Effector memory CD8-positive, alpha-beta T cell (primary cell): Measurements from ENCODE around the gene PNKP.

Experiments used
- ATAC-seq: fragments of 150-1000 bp; cut with Tn5 transposase; replicated peaks from 2 replicates; pipeline ENCODE4 v1.10.0; 2021; ENCODE audit warnings: mild to moderate bottlenecking, moderate library complexity
- DNase-seq, 3 experiments: peaks; one replicate each; pipeline ENCODE4 v3.0.0; 2021
- H3K27ac Mint-ChIP-seq, 2 donors: one replicate each; pipeline ENCODE4 v1.8.0; 2022; ENCODE audit warnings: mild to moderate bottlenecking in 2 of 2, mixed read lengths in 2 of 2, moderate library complexity in 2 of 2
- H3K27me3 Mint-ChIP-seq, 2 donors: one replicate each; pipeline ENCODE4 v1.8.0; 2022; ENCODE audit warnings: mixed read lengths in 2 of 2
- H3K36me3 Mint-ChIP-seq: one replicate; pipeline ENCODE4 v1.8.0; 2022; ENCODE audit warnings: mild to moderate bottlenecking, moderate library complexity, mixed read lengths; ENCODE audit not compliant: insufficient read depth
- H3K4me1 Mint-ChIP-seq, 2 donors: one replicate each; pipeline ENCODE4 v1.8.0; 2022; ENCODE audit warnings: low read depth in 2 of 2, mixed read lengths in 2 of 2
- H3K4me3 Mint-ChIP-seq, 2 donors: one replicate each; pipeline ENCODE4 v1.8.0; 2022; ENCODE audit warnings: mild to moderate bottlenecking in 2 of 2, mixed read lengths in 2 of 2, moderate library complexity in 2 of 2
- H3K9me3 Mint-ChIP-seq, 2 donors: one replicate each; pipeline ENCODE4 v1.8.0; 2022; ENCODE audit warnings: mixed read lengths in 2 of 2

The PNKP gene

GRCh38 chr19:49855676-49856573 is 11.5 kb downstream of the PNKP start:
- peak overlapping the region in 1 of 2 donors; percentile 73 for H3K27ac Mint-ChIP-seq
- DNase-seq = no peak
- no peak for ATAC-seq
- H3K27me3 Mint-ChIP-seq = no peaks in the 10 kb centered on the region
- peaks cover 35% of the 10 kb centered on the region for H3K36me3 Mint-ChIP-seq
- peaks cover 16 to 17% of the 10 kb centered on the region in 2 donors for H3K4me1 Mint-ChIP-seq
- no peak overlapping the region for H3K4me3 Mint-ChIP-seq
- H3K9me3 Mint-ChIP-seq = no peaks in the 10 kb centered on the region

GRCh38 chr19:49855277-49855675 is 12.1 kb downstream of the PNKP start:
- no peak overlapping the region for H3K4me3 Mint-ChIP-seq
- no peaks in the 10 kb centered on the region for H3K27me3 Mint-ChIP-seq
- ATAC-seq (no peak), DNase-seq (no peak)
- peak overlapping the region in 1 of 2 donors; percentile 73 for H3K27ac Mint-ChIP-seq
- H3K9me3 Mint-ChIP-seq = no peaks in the 10 kb centered on the region
- peaks cover 16 to 19% of the 10 kb centered on the region in 2 donors for H3K4me1 Mint-ChIP-seq
- H3K36me3 Mint-ChIP-seq = peaks cover 35% of the 10 kb centered on the region

- H3K9me3 Mint-ChIP-seq = no peaks in the 10 kb centered on the region
These were observed 12.8 kb downstream of the PNKP start for GRCh38 chr19:49854378-49855263.

GRCh38 chr19:49853852-49854377 is 13.5 kb downstream of the PNKP start:
- no peak for ATAC-seq
- H3K4me1 Mint-ChIP-seq = peaks cover 27% of the 10 kb centered on the region in 2 donors
- peak overlapping the region in 1 of 2 donors; percentile 12 for H3K27ac Mint-ChIP-seq
- H3K9me3 Mint-ChIP-seq = no peaks in the 10 kb centered on the region
- no peaks in the 10 kb centered on the region for H3K27me3 Mint-ChIP-seq
- no peak for DNase-seq
- no peak overlapping the region for H3K4me3 Mint-ChIP-seq
- peaks cover 30% of the 10 kb centered on the region for H3K36me3 Mint-ChIP-seq

More at GRCh38 chr19:49854378-49855263, 12.8 kb downstream of the PNKP start:
- ATAC-seq (no peak), DNase-seq (no peak)
- peaks cover 22 to 23% of the 10 kb centered on the region in 2 donors for H3K4me1 Mint-ChIP-seq
- no peaks in the 10 kb centered on the region for H3K27me3 Mint-ChIP-seq
- peak overlapping the region in 1 of 2 donors; percentile 73 for H3K27ac Mint-ChIP-seq
- H3K4me3 Mint-ChIP-seq = no peak overlapping the region
- peaks cover 32% of the 10 kb centered on the region for H3K36me3 Mint-ChIP-seq

GRCh38 chr19:49852631-49853126 is 14.7 kb downstream of the PNKP start:
- peak overlapping the region; percentile 78 to 83 for H3K4me3 Mint-ChIP-seq
- no peaks in the 10 kb centered on the region for H3K27me3 Mint-ChIP-seq
- peaks cover 22% of the 10 kb centered on the region for H3K36me3 Mint-ChIP-seq
- peak overlapping the region; percentile 55 to 56 for H3K27ac Mint-ChIP-seq
- H3K4me1 Mint-ChIP-seq = peaks cover 34 to 38% of the 10 kb centered on the region in 2 donors
- ATAC-seq = no peak
- no peak for DNase-seq
- H3K9me3 Mint-ChIP-seq = no peaks in the 10 kb centered on the region

GRCh38 chr19:49851456-49852259 is 15.7 kb downstream of the PNKP start:
- Mint-ChIP-seq H3K27me3 (no peaks in the 10 kb centered on the region), H3K4me3 (peak overlapping the region; percentile 78 to 83), H3K4me1 (peaks cover 34 to 38% of the 10 kb centered on the region in 2 donors), H3K27ac (peak overlapping the region in 1 of 2 donors; percentile 55), H3K36me3 (peaks cover 19% of the 10 kb centered on the region), H3K9me3 (no peaks in the 10 kb centered on the region)
- ATAC-seq (no peak), DNase-seq (no peak)

GRCh38 chr19:49850487-49851342 is 16.7 kb downstream of the PNKP start, which contains the start of gene PTOV1:
PTOV1 (plus strand) TSS chr19:49851159.
- ATAC-seq (peak; percentile 86), DNase-seq (peak; percentile 88 to 91 (median 89))
- peaks cover 34 to 38% of the 10 kb centered on the region in 2 donors for H3K4me1 Mint-ChIP-seq

GRCh38 chr19:49850221-49850486 is 17.2 kb downstream of the PNKP start:
- DNase-seq (no peak), ATAC-seq (no peak)
- peaks cover 12% of the 10 kb centered on the region for H3K36me3 Mint-ChIP-seq
- H3K4me1 Mint-ChIP-seq = peaks cover 34 to 35% of the 10 kb centered on the region in 2 donors
- no peaks in the 10 kb centered on the region for H3K27me3 Mint-ChIP-seq
- peak overlapping the region; percentile 87 to 89 for H3K4me3 Mint-ChIP-seq
- H3K9me3 Mint-ChIP-seq = no peaks in the 10 kb centered on the region
- H3K27ac Mint-ChIP-seq = peak overlapping the region; percentile 94 to 96

More at GRCh38 chr19:49850487-49851342, 16.7 kb downstream of the PNKP start, which contains the start of gene PTOV1:
- Mint-ChIP-seq H3K4me3 (peak within 1 kb of the TSS; percentile 87 to 89), H3K36me3 (peaks cover 17% of the 10 kb centered on the region), H3K27me3 (no peaks in the 10 kb centered on the region), H3K9me3 (no peaks in the 10 kb centered on the region), H3K27ac (peak within 1 kb of the TSS; percentile 94 to 96)

GRCh38 chr19:49849433-49850220 is 17.7 kb downstream of the PNKP start:
- H3K27ac Mint-ChIP-seq = peak overlapping the region; percentile 94 to 96
- DNase-seq (no peak), ATAC-seq (no peak)
- peaks cover 10% of the 10 kb centered on the region for H3K36me3 Mint-ChIP-seq
- no peaks in the 10 kb centered on the region for H3K9me3 Mint-ChIP-seq
- H3K4me1 Mint-ChIP-seq = peaks cover 34 to 35% of the 10 kb centered on the region in 2 donors
- H3K27me3 Mint-ChIP-seq = no peaks in the 10 kb centered on the region
- H3K4me3 Mint-ChIP-seq = peak overlapping the region; percentile 87 to 89

GRCh38 chr19:49848938-49849337 is 18.4 kb downstream of the PNKP start:
- Mint-ChIP-seq H3K9me3 (no peaks in the 10 kb centered on the region), H3K27me3 (no peaks in the 10 kb centered on the region), H3K4me1 (peaks cover 32 to 33% of the 10 kb centered on the region in 2 donors), H3K4me3 (peak overlapping the region; percentile 34 to 49), H3K27ac (no peak overlapping the region), H3K36me3 (peaks cover 10% of the 10 kb centered on the region)
- ATAC-seq (no peak), DNase-seq (no peak)
